ENCODE results near the gene ARHGAP24.

DNA sequence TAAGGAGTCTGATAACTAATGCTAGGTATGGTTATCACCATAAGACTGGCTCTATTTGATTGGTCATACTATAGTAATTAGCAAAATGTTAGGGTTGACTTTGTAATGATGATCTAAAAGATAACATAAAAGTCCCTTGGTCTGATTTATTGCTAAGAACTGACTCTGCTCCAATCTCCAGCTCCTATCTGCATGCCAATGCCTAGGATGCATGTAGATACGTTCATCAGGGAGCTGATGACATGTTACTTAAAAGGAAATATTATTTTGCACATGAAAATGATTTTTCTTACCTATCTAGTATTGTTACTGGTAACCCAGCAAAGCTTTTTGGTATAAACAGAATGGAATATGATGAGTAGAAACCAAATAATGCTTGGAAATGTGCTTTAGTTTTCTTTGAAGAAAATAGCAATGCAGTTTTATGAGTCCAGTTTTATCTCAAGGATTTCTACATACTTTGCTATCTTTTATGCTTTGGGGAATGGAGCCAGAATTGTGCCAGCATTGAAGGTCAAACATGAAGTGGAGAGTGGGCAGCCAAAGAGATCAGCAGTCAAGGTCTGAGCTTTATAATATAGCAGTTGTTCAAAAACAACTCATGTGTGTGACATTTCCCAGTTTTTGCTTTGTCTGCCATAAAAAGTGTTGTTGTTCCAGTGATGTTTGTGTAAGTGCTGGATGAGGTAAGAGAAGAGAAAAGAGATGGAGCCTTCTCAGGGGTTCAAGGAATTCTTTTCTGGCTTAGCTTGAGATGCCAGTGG lies 121.0 kb downstream of the ARHGAP24 start:
- TF ChIP-seq, protein P1, sequence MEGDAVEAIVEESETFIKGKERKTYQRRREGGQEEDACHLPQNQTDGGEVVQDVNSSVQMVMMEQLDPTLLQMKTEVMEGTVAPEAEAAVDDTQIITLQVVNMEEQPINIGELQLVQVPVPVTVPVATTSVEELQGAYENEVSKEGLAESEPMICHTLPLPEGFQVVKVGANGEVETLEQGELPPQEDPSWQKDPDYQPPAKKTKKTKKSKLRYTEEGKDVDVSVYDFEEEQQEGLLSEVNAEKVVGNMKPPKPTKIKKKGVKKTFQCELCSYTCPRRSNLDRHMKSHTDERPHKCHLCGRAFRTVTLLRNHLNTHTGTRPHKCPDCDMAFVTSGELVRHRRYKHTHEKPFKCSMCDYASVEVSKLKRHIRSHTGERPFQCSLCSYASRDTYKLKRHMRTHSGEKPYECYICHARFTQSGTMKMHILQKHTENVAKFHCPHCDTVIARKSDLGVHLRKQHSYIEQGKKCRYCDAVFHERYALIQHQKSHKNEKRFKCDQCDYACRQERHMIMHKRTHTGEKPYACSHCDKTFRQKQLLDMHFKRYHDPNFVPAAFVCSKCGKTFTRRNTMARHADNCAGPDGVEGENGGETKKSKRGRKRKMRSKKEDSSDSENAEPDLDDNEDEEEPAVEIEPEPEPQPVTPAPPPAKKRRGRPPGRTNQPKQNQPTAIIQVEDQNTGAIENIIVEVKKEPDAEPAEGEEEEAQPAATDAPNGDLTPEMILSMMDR (IDR thresholded peaks at IDR 0.05): no peak
- TF ChIP-seq RNF2 (IDR thresholded peaks at IDR 0.05; ENCODE audit: borderline replicate concordance, low read depth) (no peak), MAZ (IDR thresholded peaks at IDR 0.05; ENCODE audit: borderline replicate concordance, low read depth, low read length) (no peak), ZNF302 (CRISPR knock-in tag; IDR thresholded peaks at IDR 0.05) (no peak), HDAC2 (IDR thresholded peaks at IDR 0.05) (no peak), TP53 (CRISPR knock-in tag; IDR thresholded peaks at IDR 0.05) (no peak), ZSCAN20 (CRISPR knock-in tag; IDR thresholded peaks at IDR 0.05) (no peak), RAD21 (conservative IDR thresholded peaks at IDR 0.05 in 1 of 2, IDR thresholded peaks at IDR 0.05 in 1 of 2) (no peak), PHF8 (IDR thresholded peaks at IDR 0.05; ENCODE audit: borderline replicate concordance, low read depth) (no peak)
- TF ChIP-seq, protein P2, sequence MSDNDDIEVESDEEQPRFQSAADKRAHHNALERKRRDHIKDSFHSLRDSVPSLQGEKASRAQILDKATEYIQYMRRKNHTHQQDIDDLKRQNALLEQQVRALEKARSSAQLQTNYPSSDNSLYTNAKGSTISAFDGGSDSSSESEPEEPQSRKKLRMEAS (IDR thresholded peaks at IDR 0.05): no peak
- TF ChIP-seq, protein P3, sequence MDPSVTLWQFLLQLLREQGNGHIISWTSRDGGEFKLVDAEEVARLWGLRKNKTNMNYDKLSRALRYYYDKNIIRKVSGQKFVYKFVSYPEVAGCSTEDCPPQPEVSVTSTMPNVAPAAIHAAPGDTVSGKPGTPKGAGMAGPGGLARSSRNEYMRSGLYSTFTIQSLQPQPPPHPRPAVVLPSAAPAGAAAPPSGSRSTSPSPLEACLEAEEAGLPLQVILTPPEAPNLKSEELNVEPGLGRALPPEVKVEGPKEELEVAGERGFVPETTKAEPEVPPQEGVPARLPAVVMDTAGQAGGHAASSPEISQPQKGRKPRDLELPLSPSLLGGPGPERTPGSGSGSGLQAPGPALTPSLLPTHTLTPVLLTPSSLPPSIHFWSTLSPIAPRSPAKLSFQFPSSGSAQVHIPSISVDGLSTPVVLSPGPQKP (IDR thresholded peaks at IDR 0.05; ENCODE audit: low read depth, low read length): no peak
- TF ChIP-seq, protein P4, sequence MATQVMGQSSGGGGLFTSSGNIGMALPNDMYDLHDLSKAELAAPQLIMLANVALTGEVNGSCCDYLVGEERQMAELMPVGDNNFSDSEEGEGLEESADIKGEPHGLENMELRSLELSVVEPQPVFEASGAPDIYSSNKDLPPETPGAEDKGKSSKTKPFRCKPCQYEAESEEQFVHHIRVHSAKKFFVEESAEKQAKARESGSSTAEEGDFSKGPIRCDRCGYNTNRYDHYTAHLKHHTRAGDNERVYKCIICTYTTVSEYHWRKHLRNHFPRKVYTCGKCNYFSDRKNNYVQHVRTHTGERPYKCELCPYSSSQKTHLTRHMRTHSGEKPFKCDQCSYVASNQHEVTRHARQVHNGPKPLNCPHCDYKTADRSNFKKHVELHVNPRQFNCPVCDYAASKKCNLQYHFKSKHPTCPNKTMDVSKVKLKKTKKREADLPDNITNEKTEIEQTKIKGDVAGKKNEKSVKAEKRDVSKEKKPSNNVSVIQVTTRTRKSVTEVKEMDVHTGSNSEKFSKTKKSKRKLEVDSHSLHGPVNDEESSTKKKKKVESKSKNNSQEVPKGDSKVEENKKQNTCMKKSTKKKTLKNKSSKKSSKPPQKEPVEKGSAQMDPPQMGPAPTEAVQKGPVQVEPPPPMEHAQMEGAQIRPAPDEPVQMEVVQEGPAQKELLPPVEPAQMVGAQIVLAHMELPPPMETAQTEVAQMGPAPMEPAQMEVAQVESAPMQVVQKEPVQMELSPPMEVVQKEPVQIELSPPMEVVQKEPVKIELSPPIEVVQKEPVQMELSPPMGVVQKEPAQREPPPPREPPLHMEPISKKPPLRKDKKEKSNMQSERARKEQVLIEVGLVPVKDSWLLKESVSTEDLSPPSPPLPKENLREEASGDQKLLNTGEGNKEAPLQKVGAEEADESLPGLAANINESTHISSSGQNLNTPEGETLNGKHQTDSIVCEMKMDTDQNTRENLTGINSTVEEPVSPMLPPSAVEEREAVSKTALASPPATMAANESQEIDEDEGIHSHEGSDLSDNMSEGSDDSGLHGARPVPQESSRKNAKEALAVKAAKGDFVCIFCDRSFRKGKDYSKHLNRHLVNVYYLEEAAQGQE (IDR thresholded peaks at IDR 0.05): no peak
- TF ChIP-seq, protein P5, sequence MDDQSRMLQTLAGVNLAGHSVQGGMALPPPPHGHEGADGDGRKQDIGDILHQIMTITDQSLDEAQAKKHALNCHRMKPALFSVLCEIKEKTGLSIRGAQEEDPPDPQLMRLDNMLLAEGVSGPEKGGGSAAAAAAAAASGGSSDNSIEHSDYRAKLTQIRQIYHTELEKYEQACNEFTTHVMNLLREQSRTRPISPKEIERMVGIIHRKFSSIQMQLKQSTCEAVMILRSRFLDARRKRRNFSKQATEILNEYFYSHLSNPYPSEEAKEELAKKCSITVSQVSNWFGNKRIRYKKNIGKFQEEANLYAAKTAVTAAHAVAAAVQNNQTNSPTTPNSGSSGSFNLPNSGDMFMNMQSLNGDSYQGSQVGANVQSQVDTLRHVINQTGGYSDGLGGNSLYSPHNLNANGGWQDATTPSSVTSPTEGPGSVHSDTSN (IDR thresholded peaks at IDR 0.05): no peak
- TF ChIP-seq, protein P6, sequence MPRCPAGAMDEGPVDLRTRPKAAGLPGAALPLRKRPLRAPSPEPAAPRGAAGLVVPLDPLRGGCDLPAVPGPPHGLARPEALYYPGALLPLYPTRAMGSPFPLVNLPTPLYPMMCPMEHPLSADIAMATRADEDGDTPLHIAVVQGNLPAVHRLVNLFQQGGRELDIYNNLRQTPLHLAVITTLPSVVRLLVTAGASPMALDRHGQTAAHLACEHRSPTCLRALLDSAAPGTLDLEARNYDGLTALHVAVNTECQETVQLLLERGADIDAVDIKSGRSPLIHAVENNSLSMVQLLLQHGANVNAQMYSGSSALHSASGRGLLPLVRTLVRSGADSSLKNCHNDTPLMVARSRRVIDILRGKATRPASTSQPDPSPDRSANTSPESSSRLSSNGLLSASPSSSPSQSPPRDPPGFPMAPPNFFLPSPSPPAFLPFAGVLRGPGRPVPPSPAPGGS (IDR thresholded peaks at IDR 0.05): no peak

Data from A549 (cell line).